Activated T-cell treated with anti-CD3 and anti-CD28 coated beads, Interleukin-2, amount 50 U/mL, for 1 hour (primary cell): ENCODE results near the gene LGR5.

Experiments used
- DNase-seq: peaks from one replicate; pipeline ENCODE4 v3.0.0-alpha.2; 2020

Gene LGR5

DNA sequence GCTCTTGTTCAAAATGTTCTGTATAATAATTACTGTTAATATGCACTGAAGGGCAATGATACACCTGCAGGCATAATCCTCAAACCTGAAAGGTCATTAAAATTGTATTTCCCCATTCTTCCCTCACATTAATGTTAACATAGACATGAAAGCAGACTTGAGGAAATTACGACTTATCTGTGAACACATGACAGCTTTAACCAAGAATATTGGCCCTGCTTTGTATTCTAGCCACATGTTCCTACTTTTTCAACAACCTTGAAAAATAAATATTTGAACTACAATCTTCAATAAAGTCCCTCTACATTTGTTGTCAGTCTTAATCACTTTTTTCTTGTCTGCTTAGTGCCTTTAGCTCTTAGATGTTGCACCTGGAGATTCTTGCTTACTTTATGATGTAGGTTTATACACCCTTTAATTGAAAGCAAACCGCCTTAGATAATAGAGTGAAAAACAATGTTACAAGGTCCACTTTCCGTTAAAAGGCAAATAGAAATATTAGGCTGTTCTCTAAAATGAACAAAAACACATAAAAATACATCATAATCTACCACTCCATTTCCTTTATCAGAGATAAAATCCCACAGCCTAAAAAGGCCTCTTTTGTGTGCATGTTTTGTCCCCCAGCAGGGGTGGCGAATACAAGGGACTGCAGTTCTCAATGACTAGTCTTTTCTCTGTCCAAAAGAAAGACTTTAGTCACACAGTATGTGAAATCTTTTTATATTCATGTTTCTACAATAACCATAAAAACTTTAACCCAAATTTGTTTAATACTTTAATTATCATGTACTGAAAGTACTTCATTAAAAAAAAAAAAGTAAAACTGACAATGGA, 168.1 kb downstream of the LGR5 start:
- no peak for DNase-seq

DNA sequence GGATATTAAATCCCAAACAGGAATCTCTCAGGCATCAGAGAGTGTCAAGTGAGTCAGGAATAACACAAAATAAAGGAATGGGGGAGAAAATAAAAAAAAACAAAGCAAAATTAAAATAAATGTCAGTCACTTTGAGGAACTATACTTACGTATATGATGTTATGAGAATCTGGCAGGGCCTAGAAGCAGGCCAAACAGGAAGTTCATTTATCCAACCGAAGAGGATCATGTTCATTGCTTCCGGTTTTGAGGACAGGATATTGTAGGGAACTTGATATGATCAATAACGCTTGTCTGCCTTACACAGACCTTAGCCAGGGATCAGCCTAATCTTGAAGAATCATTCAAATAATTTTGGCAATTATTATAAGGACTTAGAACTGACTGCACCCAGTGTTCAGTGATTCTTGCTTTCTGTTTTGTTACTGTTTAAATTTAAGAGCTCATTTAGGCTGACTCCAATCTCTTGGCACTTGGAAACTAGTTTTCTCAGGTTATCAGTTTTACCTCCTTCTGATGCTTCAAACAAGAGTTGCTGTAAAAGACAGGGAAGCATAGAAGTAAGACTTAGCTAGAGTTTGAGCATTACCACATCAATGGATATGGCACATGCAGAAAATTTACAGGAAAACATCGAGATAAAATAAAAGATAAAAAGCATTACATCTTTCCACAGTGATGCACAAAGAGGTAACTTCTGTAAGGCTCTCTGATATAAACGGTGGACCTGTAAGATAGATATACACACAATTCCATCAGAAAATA, 170.6 kb downstream of the LGR5 start:
- DNase-seq: no peak

DNA sequence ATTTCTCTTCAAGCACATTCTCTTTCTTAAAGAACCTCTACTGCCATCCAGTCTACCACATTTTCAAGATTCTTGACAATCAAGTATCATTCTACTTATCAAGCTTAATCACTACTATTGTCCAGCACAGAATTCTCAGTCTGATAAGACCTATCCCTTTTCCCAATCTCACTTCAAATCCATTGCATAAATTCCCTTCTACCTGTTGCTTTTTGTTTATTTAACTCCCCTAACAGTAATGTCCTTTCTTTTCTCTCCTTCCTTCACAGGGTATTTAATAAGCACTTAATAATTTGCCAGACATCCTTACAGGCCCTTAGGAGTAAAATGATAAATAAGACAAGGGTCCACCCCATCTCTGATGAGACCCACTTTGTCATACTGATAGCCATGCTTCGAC, 182.3 kb downstream of the LGR5 start:
- no peak for DNase-seq

DNA sequence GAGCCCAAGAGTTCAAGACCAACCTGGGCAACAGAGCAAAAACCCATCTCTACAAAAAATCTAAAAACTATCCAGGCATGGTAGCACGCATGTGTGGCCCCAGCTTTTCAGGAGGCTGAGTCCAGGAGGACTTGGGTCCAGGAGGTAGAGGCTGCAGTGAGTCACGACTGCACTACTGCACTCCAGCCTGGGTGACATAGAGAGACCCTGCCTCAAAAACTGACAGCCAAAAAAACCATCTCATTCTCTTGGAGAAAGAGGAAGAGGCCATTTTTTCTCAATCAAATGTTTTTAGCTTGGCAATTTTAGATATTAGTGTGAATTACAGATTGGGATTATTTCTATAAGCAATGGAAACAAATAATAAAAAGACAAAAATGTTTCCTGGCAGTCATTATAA, 185.9 kb downstream of the LGR5 start:
- DNase-seq: no peak

DNA sequence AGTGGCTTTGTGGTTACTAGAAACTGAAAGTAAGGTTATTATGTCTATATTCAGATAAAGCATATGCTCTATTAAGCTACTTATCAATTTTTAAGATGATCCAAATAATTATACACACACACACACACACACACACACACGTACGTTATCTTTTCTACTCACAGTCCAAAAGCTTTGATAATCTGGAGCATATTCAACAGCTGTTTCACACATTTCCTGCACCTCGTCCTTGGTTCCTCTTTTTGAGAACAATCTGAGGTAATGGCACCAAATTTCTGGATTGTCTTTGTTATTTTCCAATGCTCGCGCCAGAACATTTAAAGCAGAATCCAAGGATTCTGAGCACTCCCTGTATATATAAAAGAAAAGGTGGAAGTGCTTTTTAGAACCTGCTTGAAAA, 186.5 kb downstream of the LGR5 start:
- DNase-seq: no peak

DNA sequence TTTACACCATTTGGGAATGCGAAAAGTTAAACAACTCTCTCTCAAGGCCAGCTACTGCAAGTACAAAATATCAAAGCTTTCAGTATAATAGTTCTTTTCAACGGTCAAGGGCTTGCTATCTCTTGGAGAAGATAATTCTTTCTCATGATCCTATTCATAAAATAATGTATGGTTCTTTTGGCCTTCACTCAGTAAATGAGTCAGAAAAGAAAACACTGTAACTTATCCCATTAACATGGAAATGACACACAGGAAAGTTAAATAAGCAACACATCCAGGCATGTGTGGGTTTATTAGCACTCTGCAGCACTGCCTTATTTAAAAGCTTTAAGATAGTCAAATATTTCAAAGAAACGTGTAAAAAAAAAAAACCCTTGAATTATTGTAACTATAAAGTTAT, 187.2 kb downstream of the LGR5 start:
- no peak for DNase-seq

DNA sequence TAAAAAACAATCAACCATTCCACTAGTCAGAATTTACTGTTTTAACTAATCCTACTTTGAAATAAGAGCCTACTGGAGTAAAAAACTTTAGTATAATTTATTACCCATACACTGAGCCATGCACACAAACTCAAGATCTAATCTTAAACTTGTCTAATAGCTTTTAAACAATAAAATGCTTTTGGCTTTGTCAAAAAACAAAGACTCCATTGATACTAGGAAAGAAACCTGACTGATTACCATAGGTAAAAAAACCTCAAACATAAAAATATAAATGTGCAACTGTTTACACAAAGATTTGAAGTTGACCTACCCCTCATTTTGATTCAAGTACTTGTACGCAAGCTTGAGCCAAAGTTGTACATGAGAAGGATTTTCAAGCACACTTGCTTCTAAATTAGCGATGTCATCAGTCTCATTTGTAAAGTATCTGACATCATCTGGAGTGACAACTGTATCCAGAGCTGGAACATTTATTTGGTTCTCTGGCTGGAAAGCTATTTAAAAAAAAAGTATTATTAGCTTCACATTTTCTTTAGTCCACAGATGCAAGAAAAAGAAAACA, 187.9 kb downstream of the LGR5 start:
- no peak for DNase-seq
